Esophagus squamous epithelium (tissue), 5 donors: ENCODE measurements around the gene PKP4. TPM values are rescaled to one million over a fixed set of nuclear protein-coding genes. Genes with fewer than 3 reads are reported as not detected.

Experiments
- DNase-seq: peaks from one replicate; lab custom pipeline; 2025; lab: John Stamatoyannopoulos, UW
- H3K27ac ChIP-seq, 4 donors: fragments of 200-600 bp; sonication (generic); one replicate each; pipeline ENCODE4 v1.5.1; 2016 to 2019; ENCODE audit warnings: mild to moderate bottlenecking in 1 of 4
- H3K27me3 ChIP-seq, 4 donors: fragments of 200-600 bp; sonication (generic); 1 replicate in 3 of 4; 2 replicates in 1 of 4; pipeline versions ENCODE4 v1.5.1 to v1.6.0; 2017 to 2021; ENCODE audit warnings: antibody characterized with exemption in 1 of 4
- H3K36me3 ChIP-seq, 3 donors: fragments of 200-600 bp; sonication (generic); one replicate each; pipeline ENCODE4 v1.5.1; 2016 to 2019
- H3K4me1 ChIP-seq, 3 donors: fragments of 200-600 bp; sonication (generic); one replicate each; pipeline ENCODE4 v1.5.1; 2017 to 2019
- H3K4me3 ChIP-seq, 4 donors: fragments of 200-600 bp; sonication (generic); 1 replicate in 3 of 4; 2 replicates in 1 of 4; pipeline ENCODE4 v1.5.1; 2016 to 2019; ENCODE audit warnings: mild to moderate bottlenecking in 2 of 4, moderate library complexity in 1 of 4
- H3K9me3 ChIP-seq, 3 donors: fragments of 200-600 bp; sonication (generic); one replicate each; pipeline ENCODE4 v1.5.1; 2016 to 2019
- POLR2A ChIP-seq, 4 donors: fragments of 450-650 bp; IDR thresholded peaks; one replicate each; pipeline ENCODE4 v1.6.1; 2017; ENCODE audit warnings: antibody characterized with exemption in 4 of 4, mild to moderate bottlenecking in 4 of 4, moderate library complexity in 3 of 4
- WGBS, 2 donors: methylation state at CpG; one replicate each; pipeline ENCODE4 v1.1.5; 2018; 5-methylcytosine and 5-hydroxymethylcytosine counted together
- intact Hi-C: fragments of 100-400 bp; cut with DNase I; formaldehyde crosslinking; loops from one replicate; pipeline ENCODE4 v1.15.0; 2022
- total RNA-seq, 4 donors: library from RNA; depleted of rRNA; stranded (reverse); fragments of >200 nt; gene quantifications; one replicate each; pipeline ENCODE4 v1.1.0, GENCODE V29; 2016
- TF ChIP-seq, protein P1 (sequence below), 6 experiments: fragments of 450-650 bp in 4 of 6; fragments of 200-600 bp in 2 of 6; sonication (generic) in 2 of 6; IDR thresholded peaks; one replicate each; pipeline ENCODE4 v1.5.1; 2016 to 2019; ENCODE audit warnings: antibody characterized with exemption in 6 of 6, mild to moderate bottlenecking in 4 of 6, moderate library complexity in 4 of 6
- donor health status: DM: yes; HTN: yes; CAD: no.

The PKP4 gene
- total RNA-seq, 4 donors from 2014 or later = 36.3 to 77.1 (median 46.6) TPM

DNA sequence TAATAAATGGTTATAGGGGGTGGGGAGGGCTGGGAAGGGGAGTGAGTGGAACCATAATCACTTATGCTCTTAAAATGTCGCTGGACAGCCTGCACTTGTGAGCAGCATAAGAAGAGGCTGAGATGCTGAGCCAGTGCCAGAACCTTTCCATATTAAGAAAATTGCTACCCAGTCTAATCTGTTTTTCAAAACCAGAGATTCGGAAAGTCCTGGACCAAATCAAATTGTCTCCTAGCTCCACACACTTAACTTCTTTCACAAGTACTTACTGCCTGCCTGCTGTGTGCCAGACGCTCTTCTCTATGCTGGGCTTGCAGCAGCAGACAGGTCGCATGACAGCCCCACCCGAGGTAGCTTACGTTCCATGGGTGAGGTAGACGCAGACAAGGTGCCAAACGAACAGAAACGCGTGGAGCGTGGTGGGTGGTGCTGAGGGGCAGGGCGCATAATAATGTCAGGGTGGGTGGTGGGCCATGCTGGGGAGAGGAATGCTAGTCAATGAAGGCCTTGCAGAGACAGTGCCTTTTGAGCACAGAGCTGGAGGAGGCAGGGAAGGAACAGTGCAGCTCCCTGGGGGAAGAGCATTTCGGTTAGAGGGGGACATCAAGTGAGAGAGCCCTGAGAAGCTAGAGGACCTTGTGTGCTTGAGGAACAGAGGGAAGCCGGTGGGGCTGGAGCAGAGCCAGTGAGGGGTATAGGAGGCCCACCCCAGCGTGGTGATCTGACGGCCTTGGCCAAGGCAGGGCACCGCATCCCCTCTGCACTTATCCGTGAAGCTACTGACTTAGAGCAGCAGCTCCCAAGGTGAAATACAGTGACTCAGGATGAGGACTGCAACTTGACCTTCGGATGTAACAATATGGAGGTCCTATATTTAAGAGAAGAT is 214.9 kb downstream of the PKP4 start:
- Histone ChIP-seq H3K27me3 (no peaks in the 10 kb centered on the region), H3K36me3 (peaks cover 0 to 95% (median 8%) of the 10 kb centered on the region in 3 donors), H3K27ac (no peak overlapping the region), H3K9me3 (no peaks in the 10 kb centered on the region), H3K4me3 (no peak overlapping the region), H3K4me1 (peaks cover 0 to 23% (median 0%) of the 10 kb centered on the region in 3 donors)
- TF ChIP-seq POLR2A (IDR thresholded peaks at IDR 0.05) = no peak
- TF ChIP-seq, protein P1, sequence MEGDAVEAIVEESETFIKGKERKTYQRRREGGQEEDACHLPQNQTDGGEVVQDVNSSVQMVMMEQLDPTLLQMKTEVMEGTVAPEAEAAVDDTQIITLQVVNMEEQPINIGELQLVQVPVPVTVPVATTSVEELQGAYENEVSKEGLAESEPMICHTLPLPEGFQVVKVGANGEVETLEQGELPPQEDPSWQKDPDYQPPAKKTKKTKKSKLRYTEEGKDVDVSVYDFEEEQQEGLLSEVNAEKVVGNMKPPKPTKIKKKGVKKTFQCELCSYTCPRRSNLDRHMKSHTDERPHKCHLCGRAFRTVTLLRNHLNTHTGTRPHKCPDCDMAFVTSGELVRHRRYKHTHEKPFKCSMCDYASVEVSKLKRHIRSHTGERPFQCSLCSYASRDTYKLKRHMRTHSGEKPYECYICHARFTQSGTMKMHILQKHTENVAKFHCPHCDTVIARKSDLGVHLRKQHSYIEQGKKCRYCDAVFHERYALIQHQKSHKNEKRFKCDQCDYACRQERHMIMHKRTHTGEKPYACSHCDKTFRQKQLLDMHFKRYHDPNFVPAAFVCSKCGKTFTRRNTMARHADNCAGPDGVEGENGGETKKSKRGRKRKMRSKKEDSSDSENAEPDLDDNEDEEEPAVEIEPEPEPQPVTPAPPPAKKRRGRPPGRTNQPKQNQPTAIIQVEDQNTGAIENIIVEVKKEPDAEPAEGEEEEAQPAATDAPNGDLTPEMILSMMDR (IDR thresholded peaks at IDR 0.05) = no peak
- 89 to 90% methylated on average over 18 of the region's 19 CpGs for WGBS, 2 donors
- DNase-seq = no peak
- intact Hi-C loops = no loop called here

DNA sequence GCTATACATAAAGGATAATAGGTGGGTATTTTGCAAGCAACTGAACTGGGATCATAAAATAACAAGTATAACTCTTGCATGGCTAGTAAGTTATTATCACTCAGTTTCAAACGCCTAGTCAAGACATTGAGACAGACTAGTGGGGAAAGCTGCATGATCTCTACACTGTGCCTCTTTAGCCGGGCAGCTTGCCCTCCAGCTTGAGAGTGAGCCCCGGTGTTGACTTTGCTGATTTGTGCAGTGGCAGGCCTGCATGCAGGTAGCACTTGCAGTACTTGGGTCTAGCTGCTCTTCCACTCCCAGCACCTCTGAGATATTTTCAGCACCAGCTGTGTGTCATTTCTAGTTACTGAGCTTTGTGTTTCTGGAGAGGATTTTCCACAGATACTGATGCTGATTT is 219.5 kb downstream of the PKP4 start:
- H3K9me3 ChIP-seq = no peaks in the 10 kb centered on the region
- intact Hi-C loops = no loop called here
- H3K27ac ChIP-seq = no peak overlapping the region
- DNase-seq = no peak
- WGBS, 2 donors = 91 to 97% methylated on average over 3 of the region's 3 CpGs
- H3K36me3 ChIP-seq = peaks cover 0 to 100% (median 8%) of the 10 kb centered on the region in 3 donors
- TF ChIP-seq, protein P1 (IDR thresholded peaks at IDR 0.05) = no peak
- no peak for TF ChIP-seq POLR2A (IDR thresholded peaks at IDR 0.05)
- no peak overlapping the region for H3K4me3 ChIP-seq
- no peaks in the 10 kb centered on the region for H3K4me1 ChIP-seq
- H3K27me3 ChIP-seq = no peaks in the 10 kb centered on the region

DNA sequence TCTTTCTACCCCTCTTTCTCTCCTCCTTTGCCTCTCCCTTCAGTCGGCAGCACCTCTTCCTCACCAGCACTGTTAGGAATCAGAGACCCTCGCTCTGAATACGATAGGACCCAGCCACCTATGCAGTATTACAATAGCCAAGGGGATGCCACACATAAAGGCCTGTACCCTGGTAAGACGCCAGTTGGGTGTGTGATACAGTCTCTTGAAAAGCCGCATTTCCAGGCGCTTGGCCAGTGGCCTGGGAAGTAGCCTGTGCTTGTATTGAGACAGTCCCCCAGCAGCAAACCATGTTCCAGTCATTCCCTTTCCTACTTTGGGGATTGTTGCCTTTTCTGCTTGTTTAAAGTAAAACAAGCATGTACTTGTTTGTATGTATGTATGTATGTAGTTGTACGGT is 219.9 kb downstream of the PKP4 start:
- peaks cover 0 to 100% (median 8%) of the 10 kb centered on the region in 3 donors for H3K36me3 ChIP-seq
- 76 to 86% methylated on average over 7 of the region's 7 CpGs for WGBS, 2 donors
- intact Hi-C loops = no loop called here

DNA sequence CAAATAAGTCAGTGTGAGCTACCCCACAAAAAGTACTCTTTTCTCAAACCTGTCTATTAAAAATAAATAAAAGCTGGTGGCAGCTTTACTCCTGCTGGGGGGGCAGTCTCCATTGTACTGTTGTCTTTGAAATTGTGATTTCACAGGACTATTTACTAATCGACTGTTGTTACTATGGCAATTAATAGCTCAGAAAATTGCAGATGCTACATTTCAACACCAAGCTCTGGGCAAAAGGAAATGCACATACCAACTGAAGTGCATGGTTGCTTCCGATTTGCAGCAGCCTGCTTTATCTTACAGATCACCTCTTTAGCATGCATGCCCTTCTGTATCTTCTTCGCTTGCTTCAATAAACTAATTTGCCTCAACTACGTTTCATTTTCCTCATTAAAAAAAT is 220.8 kb downstream of the PKP4 start:
- Histone ChIP-seq H3K4me1 (no peaks in the 10 kb centered on the region), H3K27ac (no peak overlapping the region), H3K4me3 (no peak overlapping the region), H3K27me3 (no peaks in the 10 kb centered on the region), H3K9me3 (no peaks in the 10 kb centered on the region), H3K36me3 (peaks cover 0 to 94% (median 8%) of the 10 kb centered on the region in 3 donors)
- TF ChIP-seq POLR2A (IDR thresholded peaks at IDR 0.05) = no peak
- TF ChIP-seq, protein P1 (IDR thresholded peaks at IDR 0.05) = no peak
- intact Hi-C loops = no loop called here
- no peak for DNase-seq
- 69 to 70% methylated on average over 4 of the region's 4 CpGs for WGBS, 2 donors

More for the DNA sequence above, 219.9 kb downstream of the PKP4 start:
- H3K27me3 ChIP-seq = no peaks in the 10 kb centered on the region
- H3K4me3 ChIP-seq = no peak overlapping the region
- no peak for DNase-seq
- no peak overlapping the region for H3K27ac ChIP-seq
- no peak for TF ChIP-seq POLR2A (IDR thresholded peaks at IDR 0.05)
- TF ChIP-seq, protein P1 (IDR thresholded peaks at IDR 0.05) = no peak
- no peaks in the 10 kb centered on the region for H3K9me3 ChIP-seq
- no peaks in the 10 kb centered on the region for H3K4me1 ChIP-seq

DNA sequence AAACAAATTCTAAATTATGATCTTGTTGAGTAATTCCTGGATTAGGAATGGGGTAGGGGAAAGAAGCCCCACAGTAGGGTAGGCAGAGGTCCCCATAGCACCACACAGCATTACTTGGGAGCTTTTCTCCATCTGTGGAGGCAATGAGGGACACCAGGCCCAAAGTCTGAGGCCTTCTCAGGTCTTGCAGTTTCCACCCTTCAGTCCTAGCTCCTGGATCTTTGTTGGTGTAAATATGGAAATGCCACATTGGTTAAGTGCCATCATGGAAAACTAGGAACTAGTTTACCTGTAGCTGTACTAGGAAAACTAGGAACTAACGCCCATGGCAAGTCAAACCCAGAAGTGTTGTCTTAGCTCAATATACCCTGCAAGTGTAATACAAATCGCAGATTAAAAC is 225.1 kb downstream of the PKP4 start:
- DNase-seq = no peak
- H3K27ac ChIP-seq = no peak overlapping the region
- intact Hi-C loops = no loop called here
- no peak overlapping the region for H3K4me3 ChIP-seq
- no peaks in the 10 kb centered on the region for H3K27me3 ChIP-seq
- H3K4me1 ChIP-seq = peaks cover 0 to 11% (median 2%) of the 10 kb centered on the region in 3 donors
- H3K9me3 ChIP-seq = no peaks in the 10 kb centered on the region
- 50 to 59% methylated on average over 2 of the region's 2 CpGs for WGBS, 2 donors
- peaks cover 0 to 51% (median 0%) of the 10 kb centered on the region in 3 donors for H3K36me3 ChIP-seq
- TF ChIP-seq, protein P1 (IDR thresholded peaks at IDR 0.05) = no peak
- no peak for TF ChIP-seq POLR2A (IDR thresholded peaks at IDR 0.05)
